Measurements from ENCODE around the gene KDM4B. TPM values are rescaled to one million over a fixed set of nuclear protein-coding genes. Genes with fewer than 3 reads are reported as not detected.

KDM4B gene
- total and polyA plus RNA-seq, 10 of the 15 experiments (the other 5 are each of a cell fraction or from before 2014, with no cell fraction given), result 0.47 to 49.6 (median 16.2) TPM

DNA sequence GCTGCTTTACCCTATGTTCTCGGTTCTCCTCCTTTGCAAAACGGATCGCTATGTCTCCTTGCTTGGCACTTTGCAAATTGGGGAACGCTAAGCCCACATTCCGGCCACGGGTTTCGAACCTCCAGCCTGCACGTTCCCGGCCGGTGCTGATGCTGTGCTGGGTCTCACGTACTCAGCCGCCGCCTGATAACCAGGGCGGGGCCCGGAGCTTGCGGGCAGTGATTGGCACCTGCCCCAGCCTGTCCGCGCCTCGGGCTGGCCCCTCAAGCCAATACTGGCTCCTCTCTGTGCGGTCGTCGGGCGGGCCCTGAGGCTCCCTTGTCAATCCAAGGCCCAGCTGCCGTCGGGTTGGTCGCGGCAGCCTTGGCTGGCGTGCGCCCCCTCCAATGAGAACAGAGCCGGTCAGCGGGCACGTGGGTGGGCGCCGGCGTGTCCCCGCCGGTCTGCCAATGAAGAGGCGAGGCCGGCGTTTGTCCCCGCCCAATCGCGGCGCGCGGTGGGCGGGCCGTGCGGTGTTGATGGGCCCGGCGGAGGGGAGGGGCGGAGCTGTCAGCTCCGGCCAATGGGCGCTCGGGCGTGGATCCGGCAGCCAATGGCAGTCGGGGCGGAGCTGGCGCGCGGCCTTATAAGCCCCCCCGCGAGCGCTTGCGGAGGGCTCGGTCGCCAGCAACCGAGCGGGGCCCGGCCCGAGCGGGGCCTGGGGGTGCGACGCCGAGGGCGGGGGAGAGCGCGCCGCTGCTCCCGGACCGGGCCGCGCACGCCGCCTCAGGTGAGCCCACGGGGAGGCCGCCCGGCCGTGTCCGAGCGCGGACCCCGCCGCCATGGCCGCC lies at the start of gene KDM4B (continued):
- TF ChIP-seq, protein P1, sequence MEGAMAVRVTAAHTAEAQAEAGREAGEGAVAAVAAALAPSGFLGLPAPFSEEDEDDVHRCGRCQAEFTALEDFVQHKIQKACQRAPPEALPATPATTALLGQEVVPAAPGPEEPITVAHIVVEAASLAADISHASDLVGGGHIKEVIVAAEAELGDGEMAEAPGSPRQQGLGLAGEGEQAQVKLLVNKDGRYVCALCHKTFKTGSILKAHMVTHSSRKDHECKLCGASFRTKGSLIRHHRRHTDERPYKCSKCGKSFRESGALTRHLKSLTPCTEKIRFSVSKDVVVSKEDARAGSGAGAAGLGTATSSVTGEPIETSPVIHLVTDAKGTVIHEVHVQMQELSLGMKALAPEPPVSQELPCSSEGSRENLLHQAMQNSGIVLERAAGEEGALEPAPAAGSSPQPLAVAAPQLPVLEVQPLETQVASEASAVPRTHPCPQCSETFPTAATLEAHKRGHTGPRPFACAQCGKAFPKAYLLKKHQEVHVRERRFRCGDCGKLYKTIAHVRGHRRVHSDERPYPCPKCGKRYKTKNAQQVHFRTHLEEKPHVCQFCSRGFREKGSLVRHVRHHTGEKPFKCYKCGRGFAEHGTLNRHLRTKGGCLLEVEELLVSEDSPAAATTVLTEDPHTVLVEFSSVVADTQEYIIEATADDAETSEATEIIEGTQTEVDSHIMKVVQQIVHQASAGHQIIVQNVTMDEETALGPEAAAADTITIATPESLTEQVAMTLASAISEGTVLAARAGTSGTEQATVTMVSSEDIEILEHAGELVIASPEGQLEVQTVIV (IDR thresholded peaks at IDR 0.05; ENCODE audit: borderline replicate concordance, partially characterized antibody), result peak; percentile 71
- TF ChIP-seq, protein P2, sequence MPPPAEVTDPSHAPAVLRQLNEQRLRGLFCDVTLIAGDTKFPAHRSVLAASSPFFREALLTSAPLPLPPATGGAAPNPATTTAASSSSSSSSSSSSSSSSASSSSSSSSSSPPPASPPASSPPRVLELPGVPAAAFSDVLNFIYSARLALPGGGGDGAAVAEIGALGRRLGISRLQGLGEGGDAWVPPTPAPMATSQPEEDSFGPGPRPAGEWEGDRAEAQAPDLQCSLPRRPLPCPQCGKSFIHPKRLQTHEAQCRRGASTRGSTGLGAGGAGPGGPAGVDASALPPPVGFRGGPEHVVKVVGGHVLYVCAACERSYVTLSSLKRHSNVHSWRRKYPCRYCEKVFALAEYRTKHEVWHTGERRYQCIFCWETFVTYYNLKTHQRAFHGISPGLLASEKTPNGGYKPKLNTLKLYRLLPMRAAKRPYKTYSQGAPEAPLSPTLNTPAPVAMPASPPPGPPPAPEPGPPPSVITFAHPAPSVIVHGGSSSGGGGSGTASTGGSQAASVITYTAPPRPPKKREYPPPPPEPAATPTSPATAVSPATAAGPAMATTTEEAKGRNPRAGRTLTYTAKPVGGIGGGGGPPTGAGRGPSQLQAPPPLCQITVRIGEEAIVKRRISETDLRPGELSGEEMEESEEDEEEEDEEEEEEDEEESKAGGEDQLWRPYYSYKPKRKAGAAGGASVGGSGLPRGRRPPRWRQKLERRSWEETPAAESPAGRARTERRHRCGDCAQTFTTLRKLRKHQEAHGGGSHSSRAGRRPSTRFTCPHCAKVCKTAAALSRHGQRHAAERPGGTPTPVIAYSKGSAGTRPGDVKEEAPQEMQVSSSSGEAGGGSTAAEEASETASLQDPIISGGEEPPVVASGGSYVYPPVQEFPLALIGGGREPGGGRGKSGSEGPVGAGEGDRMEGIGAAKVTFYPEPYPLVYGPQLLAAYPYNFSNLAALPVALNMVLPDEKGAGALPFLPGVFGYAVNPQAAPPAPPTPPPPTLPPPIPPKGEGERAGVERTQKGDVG (CRISPR knock-in tag; IDR thresholded peaks at IDR 0.05), result no peak
- TF ChIP-seq SIN3A (IDR thresholded peaks at IDR 0.05; ENCODE audit: low read depth, low read length) (no peak; the same call in 1 of the 2 replicates), TARDBP (IDR thresholded peaks at IDR 0.05; ENCODE audit: borderline replicate concordance) (peak; percentile 57), BCL11A (IDR thresholded peaks at IDR 0.05; ENCODE audit: low read depth, low read length) (no peak), ZNF274 (IDR thresholded peaks at IDR 0.05; ENCODE audit: insufficient read depth, insufficient read length) (no peak), JUND (IDR thresholded peaks at IDR 0.05; ENCODE audit: low read depth, low read length) (no peak), ZNF24 (IDR thresholded peaks at IDR 0.05) (0 out of 2 replicates have a peak, but pooled peaks have one; percentile 26), HDAC6 (IDR thresholded peaks at IDR 0.05; ENCODE audit: unreplicated experiment) (peak; percentile 60), CBX5 (IDR thresholded peaks at IDR 0.05; ENCODE audit: low read depth) (no peak), YBX1 (IDR thresholded peaks at IDR 0.05) (no peak), NBN (IDR thresholded peaks at IDR 0.05) (peak; percentile 78), SP1 (IDR thresholded peaks at IDR 0.05; ENCODE audit: low read depth, low read length) (peak; percentile 99), NR2C1 (IDR thresholded peaks at IDR 0.05) (peak; percentile 30; the same call in 1 of the 2 replicates), EZH2 (IDR thresholded peaks at IDR 0.05; ENCODE audit: borderline replicate concordance, control insufficient read depth, low read depth, low read length) (no peak)
- TF ChIP-seq, protein P3, sequence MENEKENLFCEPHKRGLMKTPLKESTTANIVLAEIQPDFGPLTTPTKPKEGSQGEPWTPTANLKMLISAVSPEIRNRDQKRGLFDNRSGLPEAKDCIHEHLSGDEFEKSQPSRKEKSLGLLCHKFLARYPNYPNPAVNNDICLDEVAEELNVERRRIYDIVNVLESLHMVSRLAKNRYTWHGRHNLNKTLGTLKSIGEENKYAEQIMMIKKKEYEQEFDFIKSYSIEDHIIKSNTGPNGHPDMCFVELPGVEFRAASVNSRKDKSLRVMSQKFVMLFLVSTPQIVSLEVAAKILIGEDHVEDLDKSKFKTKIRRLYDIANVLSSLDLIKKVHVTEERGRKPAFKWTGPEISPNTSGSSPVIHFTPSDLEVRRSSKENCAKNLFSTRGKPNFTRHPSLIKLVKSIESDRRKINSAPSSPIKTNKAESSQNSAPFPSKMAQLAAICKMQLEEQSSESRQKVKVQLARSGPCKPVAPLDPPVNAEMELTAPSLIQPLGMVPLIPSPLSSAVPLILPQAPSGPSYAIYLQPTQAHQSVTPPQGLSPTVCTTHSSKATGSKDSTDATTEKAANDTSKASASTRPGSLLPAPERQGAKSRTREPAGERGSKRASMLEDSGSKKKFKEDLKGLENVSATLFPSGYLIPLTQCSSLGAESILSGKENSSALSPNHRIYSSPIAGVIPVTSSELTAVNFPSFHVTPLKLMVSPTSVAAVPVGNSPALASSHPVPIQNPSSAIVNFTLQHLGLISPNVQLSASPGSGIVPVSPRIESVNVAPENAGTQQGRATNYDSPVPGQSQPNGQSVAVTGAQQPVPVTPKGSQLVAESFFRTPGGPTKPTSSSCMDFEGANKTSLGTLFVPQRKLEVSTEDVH (IDR thresholded peaks at IDR 0.05; ENCODE audit: low read depth, partially characterized antibody), result no peak
- TF ChIP-seq, protein P4, sequence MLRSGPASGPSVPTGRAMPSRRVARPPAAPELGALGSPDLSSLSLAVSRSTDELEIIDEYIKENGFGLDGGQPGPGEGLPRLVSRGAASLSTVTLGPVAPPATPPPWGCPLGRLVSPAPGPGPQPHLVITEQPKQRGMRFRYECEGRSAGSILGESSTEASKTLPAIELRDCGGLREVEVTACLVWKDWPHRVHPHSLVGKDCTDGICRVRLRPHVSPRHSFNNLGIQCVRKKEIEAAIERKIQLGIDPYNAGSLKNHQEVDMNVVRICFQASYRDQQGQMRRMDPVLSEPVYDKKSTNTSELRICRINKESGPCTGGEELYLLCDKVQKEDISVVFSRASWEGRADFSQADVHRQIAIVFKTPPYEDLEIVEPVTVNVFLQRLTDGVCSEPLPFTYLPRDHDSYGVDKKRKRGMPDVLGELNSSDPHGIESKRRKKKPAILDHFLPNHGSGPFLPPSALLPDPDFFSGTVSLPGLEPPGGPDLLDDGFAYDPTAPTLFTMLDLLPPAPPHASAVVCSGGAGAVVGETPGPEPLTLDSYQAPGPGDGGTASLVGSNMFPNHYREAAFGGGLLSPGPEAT (IDR thresholded peaks at IDR 0.05; ENCODE audit: low read depth), result no peak
- TF ChIP-seq, protein P5, sequence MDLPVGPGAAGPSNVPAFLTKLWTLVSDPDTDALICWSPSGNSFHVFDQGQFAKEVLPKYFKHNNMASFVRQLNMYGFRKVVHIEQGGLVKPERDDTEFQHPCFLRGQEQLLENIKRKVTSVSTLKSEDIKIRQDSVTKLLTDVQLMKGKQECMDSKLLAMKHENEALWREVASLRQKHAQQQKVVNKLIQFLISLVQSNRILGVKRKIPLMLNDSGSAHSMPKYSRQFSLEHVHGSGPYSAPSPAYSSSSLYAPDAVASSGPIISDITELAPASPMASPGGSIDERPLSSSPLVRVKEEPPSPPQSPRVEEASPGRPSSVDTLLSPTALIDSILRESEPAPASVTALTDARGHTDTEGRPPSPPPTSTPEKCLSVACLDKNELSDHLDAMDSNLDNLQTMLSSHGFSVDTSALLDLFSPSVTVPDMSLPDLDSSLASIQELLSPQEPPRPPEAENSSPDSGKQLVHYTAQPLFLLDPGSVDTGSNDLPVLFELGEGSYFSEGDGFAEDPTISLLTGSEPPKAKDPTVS (IDR thresholded peaks at IDR 0.05; ENCODE audit: low read depth, low read length), result no peak

Data from GM12878 (cell line).